HepG2 (cell line): ENCODE measurements around the gene DLX6. TPM values are rescaled to one million over a fixed set of nuclear protein-coding genes. Genes with fewer than 3 reads are reported as not detected.

ENCODE experiments used
- FOXA3 ChIP-seq: IDR thresholded peaks from 2 replicates; pipeline ENCODE4 v1.6.1; 2016; ENCODE audit warnings: missing genetic modification reagents, missing compliant biosample characterization
- IKZF4 ChIP-seq: sonication (generic); formaldehyde crosslinking; IDR thresholded peaks from 2 replicates; pipeline ENCODE4 v1.5.1; 2020; ENCODE audit warnings: borderline replicate concordance, mild to moderate bottlenecking, low read depth, missing genetic modification reagents; ENCODE audit errors: not compliant biosample characterization
- MAFF ChIP-seq: IDR thresholded peaks from 2 replicates; pipeline ENCODE4 v1.6.1; 2011; ENCODE audit warnings: low read depth, low read length, improper control_type of control experiment
- PHF8 ChIP-seq: sonication (generic); formaldehyde crosslinking; IDR thresholded peaks from 2 replicates; pipeline ENCODE4 v1.5.0; 2020; ENCODE audit warnings: missing genetic modification reagents
- POLR2AphosphoS5 ChIP-seq: IDR thresholded peaks from 2 replicates; pipeline ENCODE4 v1.6.1; 2012; ENCODE audit warnings: low read depth, low read length
- THAP11 ChIP-seq: IDR thresholded peaks from 2 replicates; pipeline ENCODE4 v1.6.1; 2016; ENCODE audit warnings: missing biosample characterization, missing genetic modification reagents
- ZBTB1 ChIP-seq: sonication (generic); formaldehyde crosslinking; IDR thresholded peaks from 2 replicates; pipeline ENCODE4 v1.4.0; 2020; ENCODE audit warnings: missing genetic modification reagents, borderline replicate concordance
- ZFP37 ChIP-seq: sonication (generic); formaldehyde crosslinking; IDR thresholded peaks from 2 replicates; pipeline ENCODE4 v1.4.0; 2020; ENCODE audit warnings: missing genetic modification reagents, borderline replicate concordance
- ZMAT3 ChIP-seq: sonication (generic); formaldehyde crosslinking; conservative IDR thresholded peaks from 2 replicates; pipeline ENCODE4 v1.7.0; 2021; ENCODE audit warnings: missing genetic modification reagents
- ZNF12 ChIP-seq: sonication (generic); formaldehyde crosslinking; IDR thresholded peaks from 2 replicates; pipeline ENCODE4 v1.5.0; 2020; ENCODE audit warnings: missing genetic modification reagents
- ZNF331 ChIP-seq: sonication (generic); formaldehyde crosslinking; IDR thresholded peaks from 2 replicates; pipeline ENCODE4 v1.4.0; 2020; ENCODE audit warnings: missing genetic modification reagents
- ZNF660 ChIP-seq: sonication (generic); formaldehyde crosslinking; IDR thresholded peaks from 2 replicates; pipeline ENCODE4 v1.5.1; 2020; ENCODE audit warnings: mild to moderate bottlenecking, low read depth, missing genetic modification reagents, borderline replicate concordance
- ZNF678 ChIP-seq: sonication (generic); formaldehyde crosslinking; IDR thresholded peaks from 2 replicates; pipeline ENCODE4 v1.4.0; 2020; ENCODE audit warnings: mild to moderate bottlenecking, missing genetic modification reagents
- ZNF772 ChIP-seq: sonication (generic); formaldehyde crosslinking; IDR thresholded peaks from 2 replicates; pipeline ENCODE4 v1.5.0; 2020; ENCODE audit warnings: mild to moderate bottlenecking, missing genetic modification reagents
- ZNF850 ChIP-seq: sonication (generic); formaldehyde crosslinking; conservative IDR thresholded peaks from 2 replicates; pipeline ENCODE4 v1.9.0; 2021; ENCODE audit warnings: mild to moderate bottlenecking, missing genetic modification reagents
- polyA plus RNA-seq, 8 experiments: library from polyadenylated mRNA; depleted of rRNA in 3 of 8; stranded (reverse) in 7 of 8; unstranded in 1 of 8; fragments of >200 nt; fragmentation: Illumina TruSeq in 4 of 8; extraction: Trizol in 4 of 8; gene quantifications; 2 replicates each; pipeline versions ENCODE4 v1.2.1 to v1.2.3, GENCODE V29; 2011 to 2016; ENCODE audit warnings: low read depth in 4 of 8, missing spikeins in 1 of 8, mixed read lengths in 1 of 8; ENCODE audit not compliant: insufficient read depth in 1 of 8
- total RNA-seq, 5 experiments: library from RNA; depleted of rRNA; stranded (reverse); fragments of >200 nt; fragmentation: Illumina TruSeq; extraction: Trizol; gene quantifications; 2 replicates each; pipeline ENCODE4 v1.2.3, GENCODE V29; 2016; ENCODE audit warnings: low read depth in 1 of 5
- TF ChIP-seq, protein P1 (sequence below): sonication (generic); formaldehyde crosslinking; IDR thresholded peaks from 2 replicates; pipeline ENCODE4 v1.8.0; 2022; ENCODE audit warnings: missing genetic modification reagents, mild to moderate bottlenecking, inconsistent platforms, borderline replicate concordance
- TF ChIP-seq, protein P2 (sequence below): sonication (generic); formaldehyde crosslinking; IDR thresholded peaks from 2 replicates; pipeline ENCODE4 v1.5.0; 2020; ENCODE audit warnings: mild to moderate bottlenecking, missing genetic modification reagents
- TF ChIP-seq, protein P3 (sequence below): sonication (generic); formaldehyde crosslinking; conservative IDR thresholded peaks from 2 replicates; pipeline ENCODE4 v1.4.0; 2020; ENCODE audit warnings: missing genetic modification reagents
- TF ChIP-seq, protein P4 (sequence below), 2 experiments: IDR thresholded peaks; 2 replicates each; pipeline ENCODE4 v1.6.1; 2011 to 2012; ENCODE audit warnings: low read length in 2 of 2, borderline replicate concordance in 1 of 2, low read depth in 1 of 2, mild to moderate bottlenecking in 1 of 2, moderate library complexity in 1 of 2
- TF ChIP-seq, protein P5 (sequence below): IDR thresholded peaks from 2 replicates; pipeline ENCODE4 v1.6.1; 2016

DLX6 gene
- total and polyA plus RNA-seq, 2 of the 13 experiments (the other 11 are each of a cell fraction or from before 2014, with no cell fraction given), result 3.5 to 5.5 TPM

DNA sequence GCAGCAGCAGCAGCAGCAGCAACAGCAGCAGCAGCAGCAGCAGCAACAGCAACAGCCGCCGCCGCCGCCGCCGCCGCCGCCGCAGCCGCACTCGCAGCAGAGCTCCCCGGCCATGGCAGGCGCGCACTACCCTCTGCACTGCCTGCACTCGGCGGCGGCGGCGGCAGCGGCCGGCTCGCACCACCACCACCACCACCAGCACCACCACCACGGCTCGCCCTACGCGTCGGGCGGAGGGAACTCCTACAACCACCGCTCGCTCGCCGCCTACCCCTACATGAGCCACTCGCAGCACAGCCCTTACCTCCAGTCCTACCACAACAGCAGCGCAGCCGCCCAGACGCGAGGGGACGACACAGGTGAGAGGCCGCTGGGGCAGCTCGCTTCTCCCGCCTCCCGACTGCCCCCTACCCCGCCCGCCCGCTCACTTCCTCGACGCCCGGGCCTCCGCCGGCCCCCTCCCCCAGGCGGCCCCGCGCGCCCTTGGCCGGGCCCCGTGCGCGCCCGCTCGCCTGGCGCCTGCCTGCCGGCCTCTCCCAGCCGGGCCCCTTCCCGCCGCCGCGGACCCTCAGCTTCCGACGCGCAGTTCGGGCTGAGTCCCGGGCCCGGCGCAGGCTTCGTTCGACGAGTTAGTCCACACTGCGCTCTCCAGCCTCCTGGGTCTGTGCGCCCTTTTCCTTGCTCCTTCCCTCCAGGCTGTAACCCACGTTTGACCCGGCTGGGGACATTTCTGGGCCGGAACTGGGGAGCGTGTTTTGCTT lies 882 bp downstream of the DLX6 start (continued):
- TF ChIP-seq ZFP37 (CRISPR knock-in tag), result no peak
- TF ChIP-seq, protein P1, sequence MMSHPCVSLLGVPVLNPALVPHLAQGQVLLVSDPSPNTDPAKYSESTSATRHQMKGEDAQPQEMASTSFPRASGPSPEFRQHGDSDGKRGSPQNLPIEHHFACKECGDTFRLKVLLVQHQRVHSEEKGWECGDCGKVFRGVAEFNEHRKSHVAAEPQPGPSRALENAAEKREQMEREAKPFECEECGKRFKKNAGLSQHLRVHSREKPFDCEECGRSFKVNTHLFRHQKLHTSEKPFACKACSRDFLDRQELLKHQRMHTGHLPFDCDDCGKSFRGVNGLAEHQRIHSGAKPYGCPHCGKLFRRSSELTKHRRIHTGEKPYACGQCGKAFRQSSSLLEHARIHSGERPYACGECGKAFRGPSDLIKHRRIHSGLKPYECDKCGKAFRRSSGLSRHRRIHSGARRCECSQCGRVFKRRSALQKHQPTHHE (CRISPR knock-in tag), result no peak
- TF ChIP-seq PHF8 (CRISPR knock-in tag), result peak; percentile 63
- TF ChIP-seq, protein P2, sequence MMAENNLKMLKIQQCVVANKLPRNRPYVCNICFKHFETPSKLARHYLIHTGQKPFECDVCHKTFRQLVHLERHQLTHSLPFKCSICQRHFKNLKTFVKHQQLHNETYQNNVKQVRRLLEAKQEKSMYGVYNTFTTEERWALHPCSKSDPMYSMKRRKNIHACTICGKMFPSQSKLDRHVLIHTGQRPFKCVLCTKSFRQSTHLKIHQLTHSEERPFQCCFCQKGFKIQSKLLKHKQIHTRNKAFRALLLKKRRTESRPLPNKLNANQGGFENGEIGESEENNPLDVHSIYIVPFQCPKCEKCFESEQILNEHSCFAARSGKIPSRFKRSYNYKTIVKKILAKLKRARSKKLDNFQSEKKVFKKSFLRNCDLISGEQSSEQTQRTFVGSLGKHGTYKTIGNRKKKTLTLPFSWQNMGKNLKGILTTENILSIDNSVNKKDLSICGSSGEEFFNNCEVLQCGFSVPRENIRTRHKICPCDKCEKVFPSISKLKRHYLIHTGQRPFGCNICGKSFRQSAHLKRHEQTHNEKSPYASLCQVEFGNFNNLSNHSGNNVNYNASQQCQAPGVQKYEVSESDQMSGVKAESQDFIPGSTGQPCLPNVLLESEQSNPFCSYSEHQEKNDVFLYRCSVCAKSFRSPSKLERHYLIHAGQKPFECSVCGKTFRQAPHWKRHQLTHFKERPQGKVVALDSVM (CRISPR knock-in tag), result no peak
- TF ChIP-seq POLR2AphosphoS5, result peak; percentile 59
- TF ChIP-seq ZNF331 (CRISPR knock-in tag), result peak; percentile 51; the same call in 1 of the 2 replicates
- TF ChIP-seq, protein P3, sequence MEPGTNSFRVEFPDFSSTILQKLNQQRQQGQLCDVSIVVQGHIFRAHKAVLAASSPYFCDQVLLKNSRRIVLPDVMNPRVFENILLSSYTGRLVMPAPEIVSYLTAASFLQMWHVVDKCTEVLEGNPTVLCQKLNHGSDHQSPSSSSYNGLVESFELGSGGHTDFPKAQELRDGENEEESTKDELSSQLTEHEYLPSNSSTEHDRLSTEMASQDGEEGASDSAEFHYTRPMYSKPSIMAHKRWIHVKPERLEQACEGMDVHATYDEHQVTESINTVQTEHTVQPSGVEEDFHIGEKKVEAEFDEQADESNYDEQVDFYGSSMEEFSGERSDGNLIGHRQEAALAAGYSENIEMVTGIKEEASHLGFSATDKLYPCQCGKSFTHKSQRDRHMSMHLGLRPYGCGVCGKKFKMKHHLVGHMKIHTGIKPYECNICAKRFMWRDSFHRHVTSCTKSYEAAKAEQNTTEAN (CRISPR knock-in tag), result no peak; the same call in 1 of the 2 replicates
- TF ChIP-seq, protein P4, sequence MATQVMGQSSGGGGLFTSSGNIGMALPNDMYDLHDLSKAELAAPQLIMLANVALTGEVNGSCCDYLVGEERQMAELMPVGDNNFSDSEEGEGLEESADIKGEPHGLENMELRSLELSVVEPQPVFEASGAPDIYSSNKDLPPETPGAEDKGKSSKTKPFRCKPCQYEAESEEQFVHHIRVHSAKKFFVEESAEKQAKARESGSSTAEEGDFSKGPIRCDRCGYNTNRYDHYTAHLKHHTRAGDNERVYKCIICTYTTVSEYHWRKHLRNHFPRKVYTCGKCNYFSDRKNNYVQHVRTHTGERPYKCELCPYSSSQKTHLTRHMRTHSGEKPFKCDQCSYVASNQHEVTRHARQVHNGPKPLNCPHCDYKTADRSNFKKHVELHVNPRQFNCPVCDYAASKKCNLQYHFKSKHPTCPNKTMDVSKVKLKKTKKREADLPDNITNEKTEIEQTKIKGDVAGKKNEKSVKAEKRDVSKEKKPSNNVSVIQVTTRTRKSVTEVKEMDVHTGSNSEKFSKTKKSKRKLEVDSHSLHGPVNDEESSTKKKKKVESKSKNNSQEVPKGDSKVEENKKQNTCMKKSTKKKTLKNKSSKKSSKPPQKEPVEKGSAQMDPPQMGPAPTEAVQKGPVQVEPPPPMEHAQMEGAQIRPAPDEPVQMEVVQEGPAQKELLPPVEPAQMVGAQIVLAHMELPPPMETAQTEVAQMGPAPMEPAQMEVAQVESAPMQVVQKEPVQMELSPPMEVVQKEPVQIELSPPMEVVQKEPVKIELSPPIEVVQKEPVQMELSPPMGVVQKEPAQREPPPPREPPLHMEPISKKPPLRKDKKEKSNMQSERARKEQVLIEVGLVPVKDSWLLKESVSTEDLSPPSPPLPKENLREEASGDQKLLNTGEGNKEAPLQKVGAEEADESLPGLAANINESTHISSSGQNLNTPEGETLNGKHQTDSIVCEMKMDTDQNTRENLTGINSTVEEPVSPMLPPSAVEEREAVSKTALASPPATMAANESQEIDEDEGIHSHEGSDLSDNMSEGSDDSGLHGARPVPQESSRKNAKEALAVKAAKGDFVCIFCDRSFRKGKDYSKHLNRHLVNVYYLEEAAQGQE (IDR thresholded peaks at IDR 0.05; ENCODE audit: borderline replicate concordance in 1 of 2, low read depth in 1 of 2, low read length in 2 of 2), result no peak
- TF ChIP-seq ZNF12 (CRISPR knock-in tag), result no peak
- no peak for TF ChIP-seq ZNF772 (CRISPR knock-in tag)
- peak; percentile 55; the same call in 1 of the 2 replicates for TF ChIP-seq ZMAT3
- TF ChIP-seq ZBTB1 (CRISPR knock-in tag), result no peak
- TF ChIP-seq MAFF, result no peak
- TF ChIP-seq THAP11 (CRISPR knock-in tag), result peak; percentile 29
- no peak for TF ChIP-seq ZNF660 (CRISPR knock-in tag)
- no peak for TF ChIP-seq ZNF678 (CRISPR knock-in tag)
- TF ChIP-seq, protein P5, sequence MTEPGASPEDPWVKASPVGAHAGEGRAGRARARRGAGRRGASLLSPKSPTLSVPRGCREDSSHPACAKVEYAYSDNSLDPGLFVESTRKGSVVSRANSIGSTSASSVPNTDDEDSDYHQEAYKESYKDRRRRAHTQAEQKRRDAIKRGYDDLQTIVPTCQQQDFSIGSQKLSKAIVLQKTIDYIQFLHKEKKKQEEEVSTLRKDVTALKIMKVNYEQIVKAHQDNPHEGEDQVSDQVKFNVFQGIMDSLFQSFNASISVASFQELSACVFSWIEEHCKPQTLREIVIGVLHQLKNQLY (CRISPR knock-in tag), result no peak
- TF ChIP-seq ZNF850 (CRISPR knock-in tag), result no peak
- no peak for TF ChIP-seq IKZF4
- no peak for TF ChIP-seq FOXA3 (CRISPR knock-in tag)
